GM23338 (cell line): ENCODE data around the gene CCL18. TPM values are rescaled to one million over a fixed set of nuclear protein-coding genes. Genes with fewer than 3 reads are reported as not detected.
"Not testable (repeated sequence)": the region's sequence is repeated elsewhere in the genome, so short reads cannot be mapped to it uniquely, and the experiment has no call there.

Source experiments
- ATAC-seq: fragments of 200-7000 bp; cut with Tn5 transposase; 3 replicates; pipeline ENCODE4 v1.9.1; 2020
- DNase-seq: peaks from one replicate; pipeline ENCODE4 v3.0.0-alpha.2; 2015; ENCODE audit warnings: low spot score
- H2AFZ ChIP-seq: fragments of 200-600 bp; sonication (generic); 2 replicates; pipeline ENCODE4 v1.8.0; 2016; ENCODE audit warnings: antibody characterized with exemption, mild to moderate bottlenecking, moderate library complexity
- H3F3A ChIP-seq: fragments of 200-600 bp; sonication (generic); replicated peaks from 2 replicates; pipeline ENCODE4 v1.8.0; 2017; ENCODE audit warnings: antibody characterized with exemption, mixed run types, low read depth
- H3K27ac ChIP-seq: fragments of 200-600 bp; sonication (generic); 2 replicates; pipeline ENCODE4 v1.6.1; 2016; ENCODE audit warnings: low read depth
- H3K27me3 ChIP-seq: fragments of 200-600 bp; sonication (generic); 2 replicates; pipeline ENCODE4 v1.8.0; 2016; ENCODE audit warnings: mild to moderate bottlenecking, mixed run types, moderate library complexity; ENCODE audit not compliant: insufficient read depth
- H3K36me3 ChIP-seq: fragments of 200-600 bp; sonication (generic); 2 replicates; pipeline ENCODE4 v1.8.0; 2016; ENCODE audit warnings: mild to moderate bottlenecking; ENCODE audit not compliant: insufficient read depth
- H3K4me1 ChIP-seq: fragments of 200-600 bp; sonication (generic); 2 replicates; pipeline ENCODE4 v1.8.0; 2016; ENCODE audit warnings: mild to moderate bottlenecking, moderate library complexity; ENCODE audit not compliant: insufficient read depth
- H3K4me2 ChIP-seq: fragments of 200-600 bp; sonication (generic); 2 replicates; pipeline ENCODE4 v1.7.1; 2017; ENCODE audit warnings: mixed run types
- H3K4me3 ChIP-seq: fragments of 200-600 bp; sonication (generic); 2 replicates; pipeline ENCODE4 v1.6.1; 2016; ENCODE audit warnings: mixed run types
- H3K79me2 ChIP-seq: fragments of 200-600 bp; sonication (generic); replicated peaks from 2 replicates; pipeline ENCODE4 v1.8.0; 2017; ENCODE audit warnings: mild to moderate bottlenecking; ENCODE audit not compliant: insufficient read depth
- H3K9me2 ChIP-seq: fragments of 200-600 bp; sonication (generic); 2 replicates; pipeline ENCODE4 v1.8.0; 2017; ENCODE audit not compliant: insufficient read depth
- H4K20me1 ChIP-seq: fragments of 200-600 bp; sonication (generic); replicated peaks from 2 replicates; pipeline ENCODE4 v1.8.0; 2017; ENCODE audit warnings: mild to moderate bottlenecking; ENCODE audit not compliant: insufficient read depth
- H3K27ac Mint-ChIP-seq: 2 replicates; pipeline ENCODE4 v1.8.0; 2020; ENCODE audit warnings: inconsistent platforms, mild to moderate bottlenecking, moderate library complexity, mixed read lengths
- H3K27me3 Mint-ChIP-seq: 3 replicates; pipeline ENCODE4 v1.8.0; 2022; ENCODE audit warnings: low read depth, mild to moderate bottlenecking, moderate library complexity, mixed read lengths, inconsistent platforms; ENCODE audit not compliant: insufficient read depth, poor library complexity
- H3K36me3 Mint-ChIP-seq: 3 replicates; pipeline ENCODE4 v1.8.0; 2021; ENCODE audit warnings: low read depth, mild to moderate bottlenecking, inconsistent platforms, moderate library complexity, mixed read lengths
- H3K4me1 Mint-ChIP-seq: 3 replicates; pipeline ENCODE4 v1.8.0; 2020; ENCODE audit warnings: mild to moderate bottlenecking, inconsistent platforms, mixed read lengths
- H3K4me3 Mint-ChIP-seq: 3 replicates; pipeline ENCODE4 v1.8.0; 2021; ENCODE audit warnings: moderate library complexity, mild to moderate bottlenecking, inconsistent platforms, mixed read lengths
- H3K9me3 Mint-ChIP-seq: 3 replicates; pipeline ENCODE4 v1.8.0; 2020; ENCODE audit warnings: moderate library complexity, mild to moderate bottlenecking, inconsistent platforms, mixed read lengths
- CREB1 ChIP-seq: fragments of 250-450 bp; sonication (Bioruptor Pico); IDR thresholded peaks from 2 replicates; pipeline ENCODE4 v1.5.0; 2020; ENCODE audit warnings: low read depth, mild to moderate bottlenecking, moderate library complexity
- EZH2 ChIP-seq: fragments of 200-600 bp; sonication (generic); IDR thresholded peaks from one replicate; pipeline ENCODE4 v1.8.0; 2017; ENCODE audit warnings: antibody characterized with exemption, mild to moderate bottlenecking, low read depth; ENCODE audit not compliant: unreplicated experiment
- EZH2phosphoT487 ChIP-seq: fragments of 200-600 bp; sonication (generic); IDR thresholded peaks from one replicate; pipeline ENCODE4 v1.8.1; 2018; ENCODE audit warnings: antibody characterized with exemption; ENCODE audit not compliant: unreplicated experiment
- JUNB ChIP-seq: IDR thresholded peaks from one replicate; pipeline ENCODE4 v1.6.1; 2016; ENCODE audit warnings: antibody characterized with exemption; ENCODE audit not compliant: unreplicated experiment
- NANOG ChIP-seq: IDR thresholded peaks from 2 replicates; pipeline ENCODE4 v1.6.1; 2016; ENCODE audit warnings: antibody characterized with exemption, borderline replicate concordance
- POLR2AphosphoS5 ChIP-seq: IDR thresholded peaks from 2 replicates; pipeline ENCODE4 v1.6.1; 2016; ENCODE audit warnings: antibody characterized with exemption, low read depth
- REST ChIP-seq: IDR thresholded peaks from one replicate; pipeline ENCODE4 v1.6.1; 2018; ENCODE audit warnings: antibody characterized with exemption; ENCODE audit not compliant: unreplicated experiment
- STAT1 ChIP-seq: IDR thresholded peaks from one replicate; pipeline ENCODE4 v1.6.1; 2016; ENCODE audit warnings: antibody characterized with exemption; ENCODE audit not compliant: unreplicated experiment
- ZNF331 ChIP-seq: fragments of 250-450 bp; sonication (Bioruptor Pico); IDR thresholded peaks from 2 replicates; pipeline ENCODE4 v1.5.0; 2020; ENCODE audit warnings: low read depth, mild to moderate bottlenecking, moderate library complexity
- polyA plus RNA-seq: library from polyadenylated mRNA; unstranded; fragments of >200 nt; fragmentation: Nextera tagmentation; extraction: Ambion mirVana; gene quantifications from 2 replicates; pipeline ENCODE4 v1.2.1, GENCODE V29; 2016
- total RNA-seq: library from RNA; depleted of rRNA; stranded (reverse); fragments of >200 nt; shearing (Covaris generic); gene quantifications from 2 replicates; pipeline ENCODE4 v1.2.3, GENCODE V29; 2014
- TF ChIP-seq, protein P1 (sequence below), 2 experiments: fragments of 200-600 bp in 1 of 2; sonication (generic) in 1 of 2; conservative IDR thresholded peaks; 2 replicates each; pipeline versions ENCODE4 v1.5.1 to v1.6.1; 2016 to 2017; ENCODE audit warnings: antibody characterized with exemption in 2 of 2, low read depth in 2 of 2, mild to moderate bottlenecking in 2 of 2, moderate library complexity in 1 of 2

Gene CCL18
- total and polyA plus RNA-seq, 2 experiments from 2014 or later = not detected

DNA sequence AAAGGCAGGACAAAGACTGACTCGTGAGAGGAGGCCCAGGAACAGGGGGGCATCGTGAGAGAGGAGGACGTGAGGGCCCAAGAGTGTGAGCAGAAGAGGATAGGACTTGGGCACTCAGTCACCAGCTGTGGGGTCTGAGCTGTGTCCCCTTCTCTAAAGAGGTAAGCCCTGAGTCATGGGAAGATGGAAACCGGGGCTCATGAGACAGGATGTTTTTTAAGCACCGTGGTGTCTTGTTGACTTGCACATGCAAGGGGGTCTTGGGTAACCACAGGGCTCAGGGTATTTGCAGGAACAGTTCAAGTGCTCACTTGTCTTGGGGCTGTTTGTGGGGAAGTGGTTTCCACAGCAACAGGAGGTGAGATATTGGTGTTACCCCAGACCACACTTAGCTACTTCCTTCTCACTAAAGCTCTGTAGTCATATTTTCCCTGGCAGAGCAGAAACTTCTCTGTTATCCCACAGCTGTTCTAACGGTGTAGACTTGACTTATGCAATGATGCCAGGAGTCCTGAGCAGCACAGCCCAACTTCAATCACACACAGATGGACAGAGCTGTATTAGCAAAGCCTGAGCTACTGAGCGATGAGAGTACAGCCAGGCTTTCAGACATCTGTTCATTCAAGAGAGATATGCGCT, 18.5 kb downstream of the CCL18 start:
- DNase-seq, H3F3A ChIP-seq, H3K4me3 ChIP-seq, H3K36me3 Mint-ChIP-seq, H3K9me3 Mint-ChIP-seq, H3K27ac Mint-ChIP-seq, H4K20me1 ChIP-seq, H3K27me3 ChIP-seq, H3K27ac ChIP-seq, H3K27me3 Mint-ChIP-seq, H3K9me2 ChIP-seq, H3K79me2 ChIP-seq, H3K36me3 ChIP-seq, H3K4me3 Mint-ChIP-seq, H2AFZ ChIP-seq, ATAC-seq, H3K4me2 ChIP-seq: not testable (repeated sequence)
- peaks cover 15% of the 10 kb centered on the region; the same call in 1 of the 2 replicates for H3K4me1 ChIP-seq
- peaks cover 16% of the 10 kb centered on the region for H3K4me1 Mint-ChIP-seq

- H3K36me3 ChIP-seq, H3K27me3 Mint-ChIP-seq, H3F3A ChIP-seq, H3K27ac Mint-ChIP-seq, H3K36me3 Mint-ChIP-seq, H2AFZ ChIP-seq, H3K9me3 Mint-ChIP-seq, H3K27me3 ChIP-seq, H3K4me3 Mint-ChIP-seq, ATAC-seq, H3K4me2 ChIP-seq, DNase-seq, H3K9me2 ChIP-seq, H4K20me1 ChIP-seq, H3K4me3 ChIP-seq, H3K79me2 ChIP-seq, H3K27ac ChIP-seq: not testable (repeated sequence)
- peaks cover 15% of the 10 kb centered on the region; the same call in 1 of the 2 replicates for H3K4me1 ChIP-seq
- H3K4me1 Mint-ChIP-seq = peaks cover 16% of the 10 kb centered on the region
Measured at GRCh38 chr17:36083691-36084090, 19.6 kb downstream of the CCL18 start.

- no peak overlapping the region for H3K4me3 Mint-ChIP-seq
- TF ChIP-seq REST (no peak), EZH2 (no peak), JUNB (no peak), ZNF331 (CRISPR knock-in tag) (no peak), CREB1 (CRISPR knock-in tag) (no peak), EZH2phosphoT487 (no peak), STAT1 (no peak), NANOG (no peak), POLR2AphosphoS5 (no peak)
- TF ChIP-seq, protein P1, sequence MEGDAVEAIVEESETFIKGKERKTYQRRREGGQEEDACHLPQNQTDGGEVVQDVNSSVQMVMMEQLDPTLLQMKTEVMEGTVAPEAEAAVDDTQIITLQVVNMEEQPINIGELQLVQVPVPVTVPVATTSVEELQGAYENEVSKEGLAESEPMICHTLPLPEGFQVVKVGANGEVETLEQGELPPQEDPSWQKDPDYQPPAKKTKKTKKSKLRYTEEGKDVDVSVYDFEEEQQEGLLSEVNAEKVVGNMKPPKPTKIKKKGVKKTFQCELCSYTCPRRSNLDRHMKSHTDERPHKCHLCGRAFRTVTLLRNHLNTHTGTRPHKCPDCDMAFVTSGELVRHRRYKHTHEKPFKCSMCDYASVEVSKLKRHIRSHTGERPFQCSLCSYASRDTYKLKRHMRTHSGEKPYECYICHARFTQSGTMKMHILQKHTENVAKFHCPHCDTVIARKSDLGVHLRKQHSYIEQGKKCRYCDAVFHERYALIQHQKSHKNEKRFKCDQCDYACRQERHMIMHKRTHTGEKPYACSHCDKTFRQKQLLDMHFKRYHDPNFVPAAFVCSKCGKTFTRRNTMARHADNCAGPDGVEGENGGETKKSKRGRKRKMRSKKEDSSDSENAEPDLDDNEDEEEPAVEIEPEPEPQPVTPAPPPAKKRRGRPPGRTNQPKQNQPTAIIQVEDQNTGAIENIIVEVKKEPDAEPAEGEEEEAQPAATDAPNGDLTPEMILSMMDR (conservative IDR thresholded peaks at IDR 0.05; ENCODE audit: low read depth in 2 of 2) = no peak
Measured at GRCh38 chr17:36085765-36086164, 21.7 kb downstream of the CCL18 start.

More at GRCh38 chr17:36085765-36086164, 21.7 kb downstream of the CCL18 start:
- Histone ChIP-seq H3F3A (no peaks in the 10 kb centered on the region), H3K4me3 (no peak overlapping the region), H2AFZ (0 out of 2 replicates have a peak overlapping the region, but pooled peaks have one; percentile 21), H4K20me1 (no peaks in the 10 kb centered on the region), H3K4me1 (peaks cover 15% of the 10 kb centered on the region; the same call in 1 of the 2 replicates), H3K27ac (no peak overlapping the region), H3K79me2 (no peaks in the 10 kb centered on the region), H3K4me2 (no peak overlapping the region), H3K27me3 (no peaks in the 10 kb centered on the region), H3K36me3 (no peaks in the 10 kb centered on the region), H3K9me2 (no peaks in the 10 kb centered on the region)
- no peak for ATAC-seq
- H3K4me1 Mint-ChIP-seq = peaks cover 19% of the 10 kb centered on the region
- H3K9me3 Mint-ChIP-seq = no peaks in the 10 kb centered on the region
- no peaks in the 10 kb centered on the region for H3K36me3 Mint-ChIP-seq
- DNase-seq = no peak
- H3K27me3 Mint-ChIP-seq = peaks cover 5% of the 10 kb centered on the region
- H3K27ac Mint-ChIP-seq = peak overlapping the region; percentile 3
